ENCODE measurements around the gene ALMS1. TPM values are rescaled to one million over a fixed set of nuclear protein-coding genes. Genes with fewer than 3 reads are reported as not detected.

Gene ALMS1
- polyA plus RNA-seq, 1 of the 3 experiments (the other 2 are of a cell fraction) = 7.0 TPM

DNA sequence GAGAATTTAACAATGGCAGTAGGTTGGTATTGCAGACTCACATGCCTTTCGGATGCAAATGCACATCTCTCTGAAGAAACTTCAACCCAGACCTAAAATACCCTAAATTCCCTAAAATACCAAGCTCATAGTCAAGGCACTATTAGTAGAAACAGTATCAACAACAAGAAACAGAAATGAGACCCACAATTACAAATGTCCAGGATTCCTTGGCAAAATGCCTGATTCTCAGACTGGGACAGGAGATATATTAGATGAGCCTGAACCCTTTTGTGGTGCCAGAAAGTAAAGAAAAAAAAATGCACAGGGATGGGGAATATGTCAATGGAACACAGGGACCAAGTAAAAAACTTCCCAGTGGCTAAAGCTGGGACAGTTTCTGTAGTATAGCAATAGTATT, 179.3 kb downstream of the ALMS1 start:
- H4K20me1 ChIP-seq (ENCODE audit: insufficient read depth) = no peaks in the 10 kb centered on the region
- ChIA-PET CTCF (no interaction called here), POLR2A (no interaction called here)
- TF ChIP-seq EP300 (IDR thresholded peaks at IDR 0.05; ENCODE audit: borderline replicate concordance in 1 of 2, low read depth in 1 of 2, low read length in 1 of 2) (no peak), MEF2A (IDR thresholded peaks at IDR 0.05; ENCODE audit: borderline replicate concordance, low read depth) (no peak), TAF1 (IDR thresholded peaks at IDR 0.05; ENCODE audit: borderline replicate concordance, low read depth, low read length) (no peak), RXRA (IDR thresholded peaks at IDR 0.05; ENCODE audit: borderline replicate concordance, low read depth) (no peak), TEAD4 (IDR thresholded peaks at IDR 0.05; ENCODE audit: borderline replicate concordance, insufficient read depth) (no peak), FOXM1 (IDR thresholded peaks at IDR 0.05; ENCODE audit: low read depth) (no peak), CTCF (IDR thresholded peaks at IDR 0.05) (no peak), EZH2phosphoT487 (IDR thresholded peaks at IDR 0.05; ENCODE audit: borderline replicate concordance, low read depth) (no peak), POLR2AphosphoS5 (IDR thresholded peaks at IDR 0.05; ENCODE audit: low read depth, low read length) (no peak), MXI1 (IDR thresholded peaks at IDR 0.05; ENCODE audit: low read depth, low read length) (no peak), CHD2 (IDR thresholded peaks at IDR 0.05; ENCODE audit: low read length, partially characterized antibody) (no peak)
- TF ChIP-seq, protein P1, sequence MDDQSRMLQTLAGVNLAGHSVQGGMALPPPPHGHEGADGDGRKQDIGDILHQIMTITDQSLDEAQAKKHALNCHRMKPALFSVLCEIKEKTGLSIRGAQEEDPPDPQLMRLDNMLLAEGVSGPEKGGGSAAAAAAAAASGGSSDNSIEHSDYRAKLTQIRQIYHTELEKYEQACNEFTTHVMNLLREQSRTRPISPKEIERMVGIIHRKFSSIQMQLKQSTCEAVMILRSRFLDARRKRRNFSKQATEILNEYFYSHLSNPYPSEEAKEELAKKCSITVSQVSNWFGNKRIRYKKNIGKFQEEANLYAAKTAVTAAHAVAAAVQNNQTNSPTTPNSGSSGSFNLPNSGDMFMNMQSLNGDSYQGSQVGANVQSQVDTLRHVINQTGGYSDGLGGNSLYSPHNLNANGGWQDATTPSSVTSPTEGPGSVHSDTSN (IDR thresholded peaks at IDR 0.05) = no peak
- H3K9me3 ChIP-seq = no peaks in the 10 kb centered on the region
- no peak overlapping the region for H3K27ac ChIP-seq (ENCODE audit: low read depth in 2 of 2, low read length in 1 of 2)
- 95% methylated on average over 1 of the region's 1 CpG for WGBS (ENCODE audit: low lambda C conversion rate)
- no peak overlapping the region for H3K9ac ChIP-seq
- DNase-seq = no peak
- no peaks in the 10 kb centered on the region; a peak in 1 of 4 replicates for H3K4me1 ChIP-seq (ENCODE audit: control insufficient read depth in 1 of 2, insufficient read depth in 2 of 2, low read depth in 1 of 2, low read length in 1 of 2)
- no peak overlapping the region for H2AFZ ChIP-seq (ENCODE audit: low read depth)
- no peaks in the 10 kb centered on the region for H3K79me2 ChIP-seq (ENCODE audit: insufficient read depth)
- peaks cover 6 to 13% of the 10 kb centered on the region in 2 experiments for H3K36me3 ChIP-seq (replicated peaks in 1 of 2; ENCODE audit: control insufficient read depth in 1 of 2, insufficient read depth in 2 of 2, low read length in 1 of 2)
- H3K4me2 ChIP-seq = no peak overlapping the region
- no peak overlapping the region for H3K4me3 ChIP-seq (ENCODE audit: low read depth in 2 of 2, low read length in 1 of 2)
- no peaks in the 10 kb centered on the region for H3K9me2 ChIP-seq
- no peaks in the 10 kb centered on the region for H3K27me3 ChIP-seq (ENCODE audit: insufficient read depth)
- H3F3A ChIP-seq (replicated peaks; ENCODE audit: insufficient read depth) = no peaks in the 10 kb centered on the region

- DNase-seq = no peak
- Histone ChIP-seq H3K4me1 (ENCODE audit: control insufficient read depth in 1 of 2, insufficient read depth in 2 of 2, low read depth in 1 of 2, low read length in 1 of 2) (no peaks in the 10 kb centered on the region), H3K36me3 (replicated peaks in 1 of 2; ENCODE audit: control insufficient read depth in 1 of 2, insufficient read depth in 2 of 2, low read length in 1 of 2) (peaks cover 0 to 4% of the 10 kb centered on the region in 2 experiments), H3K4me2 (no peak overlapping the region), H3F3A (replicated peaks; ENCODE audit: insufficient read depth) (no peaks in the 10 kb centered on the region), H3K9me2 (no peaks in the 10 kb centered on the region), H3K27ac (ENCODE audit: low read depth in 2 of 2, low read length in 1 of 2) (no peak overlapping the region), H3K9me3 (no peaks in the 10 kb centered on the region), H3K79me2 (ENCODE audit: insufficient read depth) (no peaks in the 10 kb centered on the region), H2AFZ (ENCODE audit: low read depth) (no peak overlapping the region), H3K9ac (no peak overlapping the region), H3K27me3 (ENCODE audit: insufficient read depth) (no peaks in the 10 kb centered on the region), H3K4me3 (ENCODE audit: low read depth in 2 of 2, low read length in 1 of 2) (no peak overlapping the region), H4K20me1 (ENCODE audit: insufficient read depth) (no peaks in the 10 kb centered on the region)
- no peak for TF ChIP-seq RFX5 (IDR thresholded peaks at IDR 0.05; ENCODE audit: low read length)
- TF ChIP-seq REST (IDR thresholded peaks at IDR 0.05; ENCODE audit: low read depth, low read length) = no peak
- TF ChIP-seq POLR2AphosphoS5 (IDR thresholded peaks at IDR 0.05; ENCODE audit: low read depth, low read length) = no peak
- TF ChIP-seq RXRA (IDR thresholded peaks at IDR 0.05; ENCODE audit: borderline replicate concordance, low read depth) = no peak
- no peak for TF ChIP-seq GABPA (IDR thresholded peaks at IDR 0.05; ENCODE audit: low read depth)
- TF ChIP-seq, protein P1 (IDR thresholded peaks at IDR 0.05) = no peak
- 94% methylated on average over 5 of the region's 5 CpGs for WGBS (ENCODE audit: low lambda C conversion rate)
- ChIA-PET CTCF (no interaction called here), POLR2A (no interaction called here)
These were observed 180.7 kb downstream of the ALMS1 start for GRCh38 chr2:73566288-73566878.
